CD4-positive, CD25-positive, alpha-beta regulatory T cell (primary cell): Measurements from ENCODE around the gene INTS1. TPM values are rescaled to one million over a fixed set of nuclear protein-coding genes. Genes with fewer than 3 reads are reported as not detected.
A peak's percentile ranks its signal among the peaks of the same experiment; 100 is the strongest.

Source experiments
- ATAC-seq, 2 donors: fragments of 150-1000 bp; cut with Tn5 transposase; one replicate each; pipeline ENCODE4 v1.10.0; 2021; ENCODE audit warnings: low read depth in 2 of 2, moderate number of reproducible peaks in 2 of 2, moderate library complexity in 1 of 2
- DNase-seq, 3 donors: peaks; one replicate each; pipeline versions ENCODE4 v3.0.0 to v3.0.0-alpha.2; 2012 to 2022; ENCODE audit warnings: mixed read lengths in 1 of 3
- H3K27ac ChIP-seq: one replicate; pipeline ENCODE4 v1.7.0; 2013; ENCODE audit warnings: mild to moderate bottlenecking, low read length; ENCODE audit not compliant: insufficient read depth, poor library complexity, severe bottlenecking
- H3K27me3 ChIP-seq: one replicate; pipeline ENCODE4 v1.7.0; 2013; ENCODE audit warnings: low read length; ENCODE audit not compliant: control insufficient read depth, insufficient read depth
- H3K36me3 ChIP-seq: one replicate; pipeline ENCODE4 v1.7.0; 2013; ENCODE audit warnings: mild to moderate bottlenecking, low read length, moderate library complexity; ENCODE audit not compliant: control insufficient read depth, insufficient read depth
- H3K4me1 ChIP-seq: 2 replicates; pipeline ENCODE4 v1.7.0; 2013; ENCODE audit warnings: mild to moderate bottlenecking, low read length; ENCODE audit not compliant: insufficient read depth, control insufficient read depth, poor library complexity, severe bottlenecking
- H3K4me3 ChIP-seq: one replicate; pipeline ENCODE4 v1.7.0; 2013; ENCODE audit warnings: low read depth, mild to moderate bottlenecking, low read length, moderate library complexity
- H3K9me3 ChIP-seq, 2 experiments: 1 replicate in 1 of 2; 2 replicates in 1 of 2; pipeline ENCODE4 v1.7.0; 2013; ENCODE audit warnings: low read length in 2 of 2, mild to moderate bottlenecking in 1 of 2, moderate library complexity in 1 of 2; ENCODE audit not compliant: control insufficient read depth in 2 of 2
- H3K27ac Mint-ChIP-seq, 3 donors: one replicate each; pipeline ENCODE4 v1.8.0; 2020 to 2022; ENCODE audit warnings: mild to moderate bottlenecking in 3 of 3, mixed read lengths in 3 of 3, moderate library complexity in 2 of 3
- H3K27me3 Mint-ChIP-seq: one replicate; pipeline ENCODE4 v1.8.0; 2022; ENCODE audit warnings: mild to moderate bottlenecking, mixed read lengths
- H3K36me3 Mint-ChIP-seq: one replicate; pipeline ENCODE4 v1.8.0; 2020; ENCODE audit warnings: mixed read lengths
- H3K4me1 Mint-ChIP-seq, 4 donors: one replicate each; pipeline ENCODE4 v1.8.0; 2020 to 2022; ENCODE audit warnings: mixed read lengths in 4 of 4, mild to moderate bottlenecking in 1 of 4
- H3K4me3 Mint-ChIP-seq, 4 donors: one replicate each; pipeline ENCODE4 v1.8.0; 2020 to 2022; ENCODE audit warnings: mild to moderate bottlenecking in 4 of 4, mixed read lengths in 4 of 4, moderate library complexity in 3 of 4
- H3K9me3 Mint-ChIP-seq, 7 donors: one replicate each; pipeline ENCODE4 v1.8.0; 2020 to 2022; ENCODE audit warnings: mixed read lengths in 7 of 7, mild to moderate bottlenecking in 3 of 7, moderate library complexity in 2 of 7
- polyA plus RNA-seq, 4 donors: library from polyadenylated mRNA; unstranded; fragments of 300-500 nt; fragmentation: Illumina TruSeq; gene quantifications; one replicate each; pipeline ENCODE4 v1.2.3, GENCODE V29; 2021
- total RNA-seq: library from RNA; stranded (reverse); gene quantifications from one replicate; pipeline ENCODE4 v1.2.3, GENCODE V29; 2022

Gene INTS1
- total and polyA plus RNA-seq, 5 donors from 2014 or later, result 8.5 to 107 (median 10.3) TPM

DNA sequence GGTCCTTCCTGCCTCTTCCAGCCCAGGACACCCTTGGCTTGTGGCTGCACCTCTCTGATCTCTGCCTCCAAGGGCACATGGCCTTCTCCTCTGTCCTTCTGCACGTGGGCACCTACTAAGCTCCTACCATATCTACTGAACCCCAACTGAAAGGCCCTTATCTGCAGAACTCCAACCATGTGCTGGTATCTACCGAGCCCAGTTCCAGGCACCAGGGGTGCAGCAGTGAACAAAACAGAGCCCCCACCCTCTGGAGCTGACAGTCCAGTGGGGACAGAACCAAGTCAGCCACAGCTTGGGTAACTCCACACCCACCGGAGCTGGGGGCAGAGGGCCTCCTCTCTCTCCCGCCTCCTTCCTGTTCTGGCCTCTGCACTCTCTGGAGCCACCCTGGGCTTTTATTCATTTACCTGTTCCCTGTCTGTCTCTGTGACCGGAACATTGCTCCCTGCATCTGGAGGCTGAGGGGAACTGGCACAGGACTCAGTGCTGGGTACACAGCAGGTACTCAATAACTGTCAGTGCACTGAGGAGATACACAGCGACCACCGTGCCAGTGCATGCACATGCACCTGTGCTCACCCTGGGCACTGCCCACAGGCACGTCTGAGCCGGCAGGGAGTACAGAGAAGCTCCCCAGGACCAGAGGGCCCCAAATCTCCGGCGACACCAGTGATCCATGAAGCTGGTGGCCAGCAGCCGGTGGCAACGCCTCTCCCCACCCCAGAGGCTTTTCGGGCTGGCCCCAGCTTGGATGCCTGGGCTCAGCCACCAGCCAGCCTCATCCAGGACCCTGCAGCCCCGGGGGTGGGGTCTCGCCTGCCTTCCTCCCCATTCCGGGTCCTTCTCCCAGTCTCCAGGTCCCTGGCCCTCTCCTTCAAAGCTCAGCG is 46.9 kb downstream of the INTS1 start:
- Histone ChIP-seq H3K36me3 (no peaks in the 10 kb centered on the region), H3K27me3 (no peaks in the 10 kb centered on the region), H3K4me3 (no peak overlapping the region), H3K9me3 (no peaks in the 10 kb centered on the region), H3K4me1 (peaks cover 23% of the 10 kb centered on the region), H3K27ac (no peak overlapping the region)
- H3K4me3 Mint-ChIP-seq, result peak overlapping the region in 2 of 4 donors; percentile 28 to 63
- no peaks in the 10 kb centered on the region for H3K27me3 Mint-ChIP-seq
- H3K9me3 Mint-ChIP-seq, result no peaks in the 10 kb centered on the region
- H3K36me3 Mint-ChIP-seq, result no peaks in the 10 kb centered on the region
- H3K27ac Mint-ChIP-seq, result no peak overlapping the region
- peaks cover 0 to 26% (median 5%) of the 10 kb centered on the region in 4 donors for H3K4me1 Mint-ChIP-seq
- no peak for ATAC-seq
- no peak for DNase-seq

GRCh38 chr7:1455955-1456354 is 48.2 kb downstream of the INTS1 start:
- Mint-ChIP-seq H3K27ac (no peak overlapping the region), H3K36me3 (no peaks in the 10 kb centered on the region), H3K4me1 (peaks cover 0 to 15% (median 4%) of the 10 kb centered on the region in 4 donors), H3K9me3 (no peaks in the 10 kb centered on the region), H3K4me3 (peak overlapping the region in 1 of 4 donors; percentile 63), H3K27me3 (no peaks in the 10 kb centered on the region)
- Histone ChIP-seq H3K4me3 (no peak overlapping the region), H3K4me1 (peaks cover 23% of the 10 kb centered on the region), H3K36me3 (no peaks in the 10 kb centered on the region), H3K27ac (no peak overlapping the region), H3K9me3 (no peaks in the 10 kb centered on the region), H3K27me3 (no peaks in the 10 kb centered on the region)
- ATAC-seq (no peak), DNase-seq (no peak)

GRCh38 chr7:1455241-1455939 is 48.8 kb downstream of the INTS1 start:
- no peaks in the 10 kb centered on the region for H3K9me3 ChIP-seq
- H3K4me3 ChIP-seq, result no peak overlapping the region
- peaks cover 19% of the 10 kb centered on the region for H3K4me1 ChIP-seq
- H3K27me3 ChIP-seq, result no peaks in the 10 kb centered on the region
- Mint-ChIP-seq H3K4me3 (peak overlapping the region in 1 of 4 donors; percentile 63), H3K9me3 (no peaks in the 10 kb centered on the region), H3K27me3 (no peaks in the 10 kb centered on the region), H3K27ac (no peak overlapping the region), H3K4me1 (peaks cover 0 to 15% (median 1%) of the 10 kb centered on the region in 4 donors), H3K36me3 (no peaks in the 10 kb centered on the region)
- no peak overlapping the region for H3K27ac ChIP-seq
- DNase-seq, result no peak
- ATAC-seq, result no peak
- H3K36me3 ChIP-seq, result no peaks in the 10 kb centered on the region

DNA sequence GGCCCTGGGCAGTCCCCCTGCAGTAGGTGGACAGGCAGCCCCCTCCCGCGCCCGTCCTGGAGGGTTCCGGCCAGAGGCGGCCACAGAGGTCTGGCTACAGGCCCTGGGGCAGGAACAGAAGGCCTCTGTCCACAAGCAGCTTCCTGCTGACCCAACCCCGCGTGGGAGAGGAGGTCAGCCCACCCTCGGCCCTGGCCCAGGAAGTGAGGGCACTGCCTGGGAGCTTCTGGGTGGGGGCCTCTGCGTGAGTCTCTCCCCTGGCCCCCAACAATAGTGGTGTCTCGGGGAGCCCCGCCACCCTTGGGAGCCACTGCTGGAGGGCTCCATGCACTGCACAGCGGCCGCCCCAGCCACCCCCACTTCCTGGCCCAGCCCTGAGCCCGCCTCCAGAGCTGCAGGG is 49.6 kb downstream of the INTS1 start:
- H3K4me3 ChIP-seq, result no peak overlapping the region
- H3K36me3 ChIP-seq, result no peaks in the 10 kb centered on the region
- no peaks in the 10 kb centered on the region for H3K27me3 ChIP-seq
- H3K9me3 ChIP-seq, result no peaks in the 10 kb centered on the region
- H3K36me3 Mint-ChIP-seq, result no peaks in the 10 kb centered on the region
- H3K27me3 Mint-ChIP-seq, result no peaks in the 10 kb centered on the region
- no peak overlapping the region for H3K27ac ChIP-seq
- DNase-seq (no peak), ATAC-seq (no peak)
- H3K4me1 ChIP-seq, result peaks cover 14% of the 10 kb centered on the region
- no peaks in the 10 kb centered on the region for H3K9me3 Mint-ChIP-seq
- peaks cover 0 to 12% (median 1%) of the 10 kb centered on the region in 4 donors for H3K4me1 Mint-ChIP-seq
- H3K27ac Mint-ChIP-seq, result no peak overlapping the region
- H3K4me3 Mint-ChIP-seq, result no peak overlapping the region

DNA sequence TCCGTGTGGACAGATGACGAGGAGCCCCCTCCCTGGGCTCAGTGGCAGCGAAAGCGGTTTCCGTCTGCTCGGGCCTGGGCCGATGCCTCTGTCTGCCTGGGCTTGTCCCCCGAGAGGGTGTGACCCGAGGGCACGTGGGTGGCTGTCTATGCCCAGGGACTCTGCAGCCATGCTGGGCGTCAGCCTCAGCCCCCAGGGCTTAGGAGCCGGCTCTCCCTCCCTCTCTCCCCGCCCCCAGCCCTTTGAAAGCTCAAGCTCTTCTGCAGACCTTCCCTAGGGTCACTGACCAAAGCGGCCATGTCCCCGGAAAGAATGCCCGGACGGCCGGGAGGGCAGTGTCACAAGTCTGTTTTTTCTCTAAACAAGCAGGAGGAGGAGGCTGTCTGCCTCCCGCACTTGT is 52.0 kb downstream of the INTS1 start:
- Mint-ChIP-seq H3K9me3 (no peaks in the 10 kb centered on the region), H3K27ac (no peak overlapping the region), H3K27me3 (no peaks in the 10 kb centered on the region), H3K4me1 (peaks cover 0 to 3% (median 0%) of the 10 kb centered on the region in 4 donors), H3K4me3 (peak overlapping the region in 1 of 4 donors; percentile 76), H3K36me3 (no peaks in the 10 kb centered on the region)
- ATAC-seq, result no peak
- Histone ChIP-seq H3K4me3 (no peak overlapping the region), H3K4me1 (no peaks in the 10 kb centered on the region), H3K27ac (no peak overlapping the region), H3K36me3 (no peaks in the 10 kb centered on the region), H3K27me3 (no peaks in the 10 kb centered on the region), H3K9me3 (no peaks in the 10 kb centered on the region)
- DNase-seq, result no peak

DNA sequence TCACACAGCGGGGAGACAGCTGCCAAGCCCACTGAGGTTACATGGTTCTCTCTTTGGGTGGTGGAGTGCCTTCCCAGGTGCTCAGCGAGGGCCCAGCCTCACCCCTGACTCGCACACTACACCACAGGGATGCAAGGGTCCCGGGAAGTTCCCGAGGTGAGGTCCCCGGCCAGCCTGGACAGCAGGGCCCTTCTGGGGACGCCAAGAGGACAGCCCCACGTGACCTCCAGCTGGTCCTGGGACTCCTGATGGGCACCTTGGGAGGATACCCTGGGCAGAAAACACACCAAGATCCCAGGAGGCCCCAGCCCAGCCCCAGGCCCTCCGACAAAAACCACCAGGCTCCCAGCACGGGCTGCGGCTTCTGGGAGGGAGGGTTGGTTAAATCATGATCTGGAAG is 53.2 kb downstream of the INTS1 start:
- Histone ChIP-seq H3K9me3 (no peaks in the 10 kb centered on the region), H3K27me3 (no peaks in the 10 kb centered on the region), H3K4me3 (no peak overlapping the region), H3K27ac (no peak overlapping the region), H3K4me1 (no peaks in the 10 kb centered on the region), H3K36me3 (no peaks in the 10 kb centered on the region)
- Mint-ChIP-seq H3K27ac (no peak overlapping the region), H3K4me1 (peaks cover 0 to 3% (median 0%) of the 10 kb centered on the region in 4 donors), H3K36me3 (no peaks in the 10 kb centered on the region), H3K27me3 (no peaks in the 10 kb centered on the region), H3K9me3 (no peaks in the 10 kb centered on the region), H3K4me3 (no peak overlapping the region)
- DNase-seq, result no peak
- ATAC-seq, result no peak

GRCh38 chr7:1450431-1450830 is 53.8 kb downstream of the INTS1 start:
- H3K9me3 Mint-ChIP-seq, result no peaks in the 10 kb centered on the region
- DNase-seq (no peak), ATAC-seq (no peak)
- H3K4me3 ChIP-seq, result no peak overlapping the region
- H3K36me3 Mint-ChIP-seq, result no peaks in the 10 kb centered on the region
- H3K27ac Mint-ChIP-seq, result no peak overlapping the region
- H3K27me3 ChIP-seq, result no peaks in the 10 kb centered on the region
- no peaks in the 10 kb centered on the region for H3K27me3 Mint-ChIP-seq
- no peak overlapping the region for H3K4me3 Mint-ChIP-seq
- no peaks in the 10 kb centered on the region for H3K9me3 ChIP-seq
- no peaks in the 10 kb centered on the region for H3K36me3 ChIP-seq
- H3K4me1 Mint-ChIP-seq, result no peaks in the 10 kb centered on the region
- H3K4me1 ChIP-seq, result no peaks in the 10 kb centered on the region
- no peak overlapping the region for H3K27ac ChIP-seq
